Measurements from ENCODE around the gene CCDC34. TPM values are rescaled to one million over a fixed set of nuclear protein-coding genes. Genes with fewer than 3 reads are reported as not detected.
"Not testable (repeated sequence)": the region's sequence is repeated elsewhere in the genome, so short reads cannot be mapped to it uniquely, and the experiment has no call there.

Gene CCDC34
- total RNA-seq, 3 donors from 2014 or later = 7.2 to 11.2 (median 10.1) TPM

DNA sequence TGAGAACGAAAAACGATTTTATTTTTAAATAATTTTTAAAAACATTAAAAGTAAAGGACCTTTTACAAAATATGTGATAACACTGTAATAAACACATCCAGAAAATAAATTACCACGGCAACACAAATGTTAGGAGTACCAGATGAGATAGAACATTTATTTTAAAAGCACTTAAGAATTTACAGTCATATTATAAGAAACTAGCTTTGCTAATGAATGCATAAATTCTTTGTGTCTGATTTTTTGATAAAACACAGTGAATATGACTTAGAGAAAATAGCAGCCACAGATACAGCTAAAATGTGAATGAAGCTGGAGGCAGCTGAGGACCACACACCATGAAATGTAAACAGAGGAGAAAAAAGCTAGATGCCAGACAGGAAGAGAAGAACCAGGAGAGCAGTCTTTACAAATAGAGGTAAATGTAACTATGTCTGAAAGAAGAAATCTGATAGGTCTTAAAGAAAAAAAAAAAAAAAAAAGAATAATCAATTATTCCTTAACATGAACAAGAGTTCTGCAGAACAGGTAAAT, 14.6 kb downstream of the CCDC34 start:
- ATAC-seq (no peak), DNase-seq (no peak)
- Histone ChIP-seq H3K9me3 (no peaks in the 10 kb centered on the region), H3K36me3 (ENCODE audit: low read depth) (no peaks in the 10 kb centered on the region), H3K4me1 (ENCODE audit: low read depth) (no peaks in the 10 kb centered on the region), H3K4me3 (no peak overlapping the region)
- intact Hi-C loops (cut with DNase I, micrococcal nuclease) = no loop called here
- TF ChIP-seq CTCF (IDR thresholded peaks at IDR 0.05) = no peak

GRCh38 chr11:27347359-27348339, 15.4 kb downstream of the CCDC34 start:
- Histone ChIP-seq H3K36me3 (ENCODE audit: low read depth) (no peaks in the 10 kb centered on the region), H3K4me3 (no peak overlapping the region), H3K4me1 (ENCODE audit: low read depth) (no peaks in the 10 kb centered on the region), H3K9me3 (no peaks in the 10 kb centered on the region)
- ATAC-seq (peak; percentile 48), DNase-seq (no peak)
- TF ChIP-seq CTCF (IDR thresholded peaks at IDR 0.05) = no peak
- intact Hi-C loops (cut with DNase I, micrococcal nuclease) = no loop called here

DNA sequence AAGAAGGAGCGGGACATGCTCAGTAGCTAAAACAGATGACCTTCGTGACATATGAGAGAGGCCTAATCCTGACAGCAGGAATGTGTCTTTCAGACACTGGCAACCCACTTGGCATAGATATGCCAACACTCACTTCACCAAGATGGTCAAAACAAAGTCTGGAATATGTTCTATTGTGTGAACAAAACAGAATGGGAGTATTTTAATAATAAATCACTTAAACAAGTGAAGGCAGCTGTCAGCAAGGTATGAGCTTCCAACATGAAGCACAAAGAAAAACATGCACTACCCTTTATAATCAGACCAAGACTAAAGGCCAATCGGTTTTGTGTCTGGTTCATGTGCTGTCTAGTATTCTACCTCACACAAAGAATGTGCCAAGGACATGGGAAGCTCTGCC, 23.1 kb downstream of the CCDC34 start:
- H3K9me3 ChIP-seq = no peaks in the 10 kb centered on the region
- ATAC-seq (no peak), DNase-seq (no peak)
- no peaks in the 10 kb centered on the region for H3K4me1 ChIP-seq (ENCODE audit: low read depth)
- TF ChIP-seq CTCF (IDR thresholded peaks at IDR 0.05) = no peak
- no peak overlapping the region for H3K4me3 ChIP-seq
- no peaks in the 10 kb centered on the region for H3K36me3 ChIP-seq (ENCODE audit: low read depth)
- intact Hi-C loops (cut with DNase I, micrococcal nuclease) = no loop called here

- intact Hi-C loops (cut with DNase I, micrococcal nuclease); H3K4me3 ChIP-seq: not testable (repeated sequence)
These were observed 28.3 kb downstream of the CCDC34 start for GRCh38 chr11:27334764-27335163.

GRCh38 chr11:27331981-27332380, 31.0 kb downstream of the CCDC34 start:
- DNase-seq (no peak), ATAC-seq (no peak)
- H3K4me1 ChIP-seq (ENCODE audit: low read depth) = no peaks in the 10 kb centered on the region
- H3K36me3 ChIP-seq (ENCODE audit: low read depth) = no peaks in the 10 kb centered on the region
- no peaks in the 10 kb centered on the region for H3K9me3 ChIP-seq
- no peak for TF ChIP-seq CTCF (IDR thresholded peaks at IDR 0.05)
- intact Hi-C loops (cut with DNase I, micrococcal nuclease) = no loop called here
- H3K4me3 ChIP-seq = no peak overlapping the region

More at GRCh38 chr11:27334764-27335163, 28.3 kb downstream of the CCDC34 start:
- not testable (repeated sequence) for ATAC-seq; H3K4me1 ChIP-seq (ENCODE audit: low read depth); H3K36me3 ChIP-seq (ENCODE audit: low read depth); H3K9me3 ChIP-seq; DNase-seq

- no peak overlapping the region for H3K4me3 ChIP-seq
- no peak for TF ChIP-seq CTCF (IDR thresholded peaks at IDR 0.05)
- DNase-seq (no peak), ATAC-seq (no peak)
- intact Hi-C loops (cut with DNase I, micrococcal nuclease) = no loop called here
- H3K36me3 ChIP-seq (ENCODE audit: low read depth) = no peaks in the 10 kb centered on the region
- H3K4me1 ChIP-seq (ENCODE audit: low read depth) = no peaks in the 10 kb centered on the region
- H3K9me3 ChIP-seq = no peaks in the 10 kb centered on the region
These were observed 32.3 kb downstream of the CCDC34 start for GRCh38 chr11:27330633-27331270.

Data from mucosa of descending colon (tissue), 3 donors.